Mucosa of stomach (tissue), 1 donor: ENCODE results near the gene LMX1A.

Source experiments
- H3K27me3 ChIP-seq: one replicate; pipeline ENCODE4 v1.7.0; 2013; ENCODE audit warnings: mild to moderate bottlenecking, low read length; ENCODE audit not compliant: control insufficient read depth, insufficient read depth
- H3K36me3 ChIP-seq: one replicate; pipeline ENCODE4 v1.7.0; 2013; ENCODE audit warnings: low read length; ENCODE audit not compliant: control insufficient read depth, insufficient read depth
- H3K4me1 ChIP-seq: one replicate; pipeline ENCODE4 v1.7.0; 2013; ENCODE audit warnings: mild to moderate bottlenecking, low read length; ENCODE audit not compliant: control insufficient read depth, insufficient read depth
- H3K4me3 ChIP-seq: one replicate; pipeline ENCODE4 v1.7.0; 2013; ENCODE audit warnings: low read length
- H3K9ac ChIP-seq: one replicate; pipeline ENCODE4 v1.7.0; 2013; ENCODE audit warnings: mild to moderate bottlenecking, low read length, moderate library complexity
- H3K9me3 ChIP-seq: one replicate; pipeline ENCODE4 v1.7.0; 2013; ENCODE audit warnings: mild to moderate bottlenecking, low read length, moderate library complexity; ENCODE audit not compliant: control insufficient read depth
- donor health status: Pancreatic carcinoma.

Gene LMX1A

GRCh38 chr1:165306543-165307434 is 49.7 kb downstream of the LMX1A start:
- Histone ChIP-seq H3K9ac (no peak overlapping the region), H3K27me3 (no peaks in the 10 kb centered on the region), H3K9me3 (no peaks in the 10 kb centered on the region), H3K4me1 (no peaks in the 10 kb centered on the region), H3K36me3 (no peaks in the 10 kb centered on the region), H3K4me3 (no peak overlapping the region)

GRCh38 chr1:165303386-165303785 is 53.1 kb downstream of the LMX1A start:
- Histone ChIP-seq H3K27me3 (no peaks in the 10 kb centered on the region), H3K4me3 (no peak overlapping the region), H3K4me1 (no peaks in the 10 kb centered on the region), H3K9ac (no peak overlapping the region), H3K36me3 (no peaks in the 10 kb centered on the region), H3K9me3 (no peaks in the 10 kb centered on the region)

- Histone ChIP-seq H3K27me3 (no peaks in the 10 kb centered on the region), H3K9me3 (no peaks in the 10 kb centered on the region), H3K36me3 (no peaks in the 10 kb centered on the region), H3K9ac (no peak overlapping the region), H3K4me1 (no peaks in the 10 kb centered on the region), H3K4me3 (no peak overlapping the region)
Measured at GRCh38 chr1:165300400-165300903, 56.1 kb downstream of the LMX1A start.

GRCh38 chr1:165298203-165298820 is 58.2 kb downstream of the LMX1A start:
- Histone ChIP-seq H3K4me3 (no peak overlapping the region), H3K4me1 (no peaks in the 10 kb centered on the region), H3K36me3 (no peaks in the 10 kb centered on the region), H3K9ac (no peak overlapping the region), H3K9me3 (no peaks in the 10 kb centered on the region), H3K27me3 (no peaks in the 10 kb centered on the region)

- no peak overlapping the region for H3K9ac ChIP-seq
Measured at GRCh38 chr1:165296205-165296604, 60.3 kb downstream of the LMX1A start.

GRCh38 chr1:165290148-165290547 is 66.4 kb downstream of the LMX1A start:
- H3K27me3 ChIP-seq, result no peaks in the 10 kb centered on the region
- H3K4me1 ChIP-seq, result no peaks in the 10 kb centered on the region
- H3K9me3 ChIP-seq, result no peaks in the 10 kb centered on the region
- H3K9ac ChIP-seq, result no peak overlapping the region
- no peak overlapping the region for H3K4me3 ChIP-seq
- H3K36me3 ChIP-seq, result no peaks in the 10 kb centered on the region

More at GRCh38 chr1:165296205-165296604, 60.3 kb downstream of the LMX1A start:
- no peaks in the 10 kb centered on the region for H3K27me3 ChIP-seq
- no peak overlapping the region for H3K4me3 ChIP-seq
- H3K36me3 ChIP-seq, result no peaks in the 10 kb centered on the region
- H3K4me1 ChIP-seq, result no peaks in the 10 kb centered on the region
- no peaks in the 10 kb centered on the region for H3K9me3 ChIP-seq

- Histone ChIP-seq H3K27me3 (no peaks in the 10 kb centered on the region), H3K4me1 (no peaks in the 10 kb centered on the region), H3K9ac (no peak overlapping the region)
Measured at GRCh38 chr1:165289556-165289955, 67.0 kb downstream of the LMX1A start.

GRCh38 chr1:165288350-165289120 is 68.0 kb downstream of the LMX1A start:
- H3K27me3 ChIP-seq, result no peaks in the 10 kb centered on the region
- H3K36me3 ChIP-seq, result no peaks in the 10 kb centered on the region
- H3K9ac ChIP-seq, result no peak overlapping the region
- H3K4me3 ChIP-seq, result no peak overlapping the region
- H3K9me3 ChIP-seq, result no peaks in the 10 kb centered on the region
- no peaks in the 10 kb centered on the region for H3K4me1 ChIP-seq

More at GRCh38 chr1:165289556-165289955, 67.0 kb downstream of the LMX1A start:
- Histone ChIP-seq H3K36me3 (no peaks in the 10 kb centered on the region), H3K9me3 (no peaks in the 10 kb centered on the region), H3K4me3 (no peak overlapping the region)

GRCh38 chr1:165287781-165288180 is 68.7 kb downstream of the LMX1A start:
- Histone ChIP-seq H3K9me3 (no peaks in the 10 kb centered on the region), H3K36me3 (no peaks in the 10 kb centered on the region), H3K9ac (no peak overlapping the region), H3K4me1 (no peaks in the 10 kb centered on the region), H3K4me3 (no peak overlapping the region), H3K27me3 (no peaks in the 10 kb centered on the region)

GRCh38 chr1:165287329-165287728 is 69.2 kb downstream of the LMX1A start:
- Histone ChIP-seq H3K4me1 (no peaks in the 10 kb centered on the region), H3K9me3 (no peaks in the 10 kb centered on the region), H3K27me3 (no peaks in the 10 kb centered on the region), H3K9ac (no peak overlapping the region), H3K4me3 (no peak overlapping the region), H3K36me3 (no peaks in the 10 kb centered on the region)

GRCh38 chr1:165284454-165284853 is 72.1 kb downstream of the LMX1A start:
- Histone ChIP-seq H3K9ac (no peak overlapping the region), H3K9me3 (no peaks in the 10 kb centered on the region), H3K4me3 (no peak overlapping the region), H3K27me3 (no peaks in the 10 kb centered on the region), H3K36me3 (no peaks in the 10 kb centered on the region), H3K4me1 (no peaks in the 10 kb centered on the region)
